ENCODE results near the gene DEDD2. TPM values are rescaled to one million over a fixed set of nuclear protein-coding genes. Genes with fewer than 3 reads are reported as not detected.

The DEDD2 gene
- total RNA-seq, 2 experiments from 2014 or later, result 21.7 to 22.5 TPM

DNA sequence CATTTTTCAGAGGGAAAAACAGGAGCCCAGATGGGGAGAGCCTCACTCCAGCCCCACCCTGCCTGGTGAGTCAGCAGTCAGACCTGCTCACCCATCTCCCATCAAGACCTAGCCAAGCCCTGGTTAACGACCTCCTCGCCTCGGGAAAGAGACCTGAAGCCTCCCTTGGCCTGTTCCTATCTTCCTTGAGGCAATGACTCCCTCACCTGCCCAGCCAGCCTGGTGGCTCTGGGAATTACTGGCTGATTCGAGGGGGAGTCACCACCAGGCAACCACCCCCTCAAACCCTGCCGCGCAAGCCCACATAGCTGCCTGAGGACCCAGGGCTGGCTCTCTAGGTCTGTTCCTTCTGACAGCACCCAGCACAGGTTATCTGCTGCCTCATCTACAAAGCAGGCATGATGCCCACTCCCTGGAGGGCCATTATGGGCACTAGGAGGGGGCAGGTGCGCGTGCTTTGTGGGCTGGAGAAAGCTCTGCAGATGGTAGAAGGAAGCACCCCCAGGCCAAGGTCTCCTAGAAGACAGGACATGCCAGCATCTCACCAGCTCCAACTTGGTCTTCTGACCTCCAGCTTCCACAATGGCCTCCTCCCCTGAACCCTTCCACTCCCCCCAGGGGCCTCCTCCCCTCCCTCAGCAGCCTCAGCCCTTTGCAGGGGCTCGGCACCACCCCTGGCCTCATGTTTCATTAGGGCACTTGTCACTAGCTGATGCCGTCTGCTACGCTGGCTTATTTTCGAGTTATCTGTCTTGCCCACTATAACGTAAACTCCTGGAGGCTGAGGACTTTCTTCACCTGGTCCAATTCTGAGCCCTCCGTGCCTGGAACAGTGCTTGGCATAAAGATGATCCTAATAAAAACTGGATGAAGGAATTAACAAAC lies 10.4 kb downstream of the DEDD2 start:
- Mint-ChIP-seq H3K9me3 (no peaks in the 10 kb centered on the region), H3K4me3 (no peak overlapping the region), H3K27me3 (no peaks in the 10 kb centered on the region), H3K36me3 (ENCODE audit: low read depth) (peaks cover 44% of the 10 kb centered on the region), H3K4me1 (ENCODE audit: low read depth) (peaks cover 53% of the 10 kb centered on the region), H3K27ac (peak overlapping the region; percentile 71)
- intact Hi-C loops (cut with micrococcal nuclease), result no loop called here
- ChIA-PET POLR2A (interaction anchor here (1.0 kb wide), 1 partner anchor 8 kb away, joined by 4 read pairs; no protein-coding TSS in a partner anchor), CTCF (interaction anchor here (1.7 kb wide), 1 partner anchor 98 kb away, joined by 4 read pairs; no protein-coding TSS in a partner anchor)
- ATAC-seq (no peak), DNase-seq (no peak)
- TF ChIP-seq, protein P1, sequence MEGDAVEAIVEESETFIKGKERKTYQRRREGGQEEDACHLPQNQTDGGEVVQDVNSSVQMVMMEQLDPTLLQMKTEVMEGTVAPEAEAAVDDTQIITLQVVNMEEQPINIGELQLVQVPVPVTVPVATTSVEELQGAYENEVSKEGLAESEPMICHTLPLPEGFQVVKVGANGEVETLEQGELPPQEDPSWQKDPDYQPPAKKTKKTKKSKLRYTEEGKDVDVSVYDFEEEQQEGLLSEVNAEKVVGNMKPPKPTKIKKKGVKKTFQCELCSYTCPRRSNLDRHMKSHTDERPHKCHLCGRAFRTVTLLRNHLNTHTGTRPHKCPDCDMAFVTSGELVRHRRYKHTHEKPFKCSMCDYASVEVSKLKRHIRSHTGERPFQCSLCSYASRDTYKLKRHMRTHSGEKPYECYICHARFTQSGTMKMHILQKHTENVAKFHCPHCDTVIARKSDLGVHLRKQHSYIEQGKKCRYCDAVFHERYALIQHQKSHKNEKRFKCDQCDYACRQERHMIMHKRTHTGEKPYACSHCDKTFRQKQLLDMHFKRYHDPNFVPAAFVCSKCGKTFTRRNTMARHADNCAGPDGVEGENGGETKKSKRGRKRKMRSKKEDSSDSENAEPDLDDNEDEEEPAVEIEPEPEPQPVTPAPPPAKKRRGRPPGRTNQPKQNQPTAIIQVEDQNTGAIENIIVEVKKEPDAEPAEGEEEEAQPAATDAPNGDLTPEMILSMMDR (IDR thresholded peaks at IDR 0.05), result no peak

DNA sequence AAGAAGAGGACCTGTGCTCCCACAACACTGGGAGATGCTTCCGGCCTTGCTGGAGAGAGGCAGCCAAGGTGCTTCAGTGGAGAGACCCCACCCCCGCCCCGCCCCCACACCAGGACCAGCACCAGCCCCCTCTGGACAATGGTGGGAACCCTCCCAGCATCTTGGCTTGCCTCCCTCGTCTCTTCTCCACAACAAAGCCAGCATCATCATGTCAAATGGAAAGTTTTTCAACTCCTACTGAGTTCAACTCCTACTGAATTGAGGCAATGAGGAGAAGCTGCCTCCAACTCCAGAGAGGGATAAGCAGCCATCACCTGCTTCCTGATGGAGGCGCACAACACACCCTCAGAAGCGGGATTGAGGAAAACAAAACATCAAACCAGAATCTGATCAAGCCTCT lies 12.8 kb downstream of the DEDD2 start:
- CTCF ChIA-PET, result no interaction called here
- intact Hi-C loops (cut with micrococcal nuclease), result no loop called here
- H3K4me3 Mint-ChIP-seq, result no peak overlapping the region
- peaks cover 74% of the 10 kb centered on the region for H3K4me1 Mint-ChIP-seq (ENCODE audit: low read depth)
- H3K9me3 Mint-ChIP-seq, result no peaks in the 10 kb centered on the region
- H3K27ac Mint-ChIP-seq, result peak overlapping the region; percentile 56
- H3K27me3 Mint-ChIP-seq, result no peaks in the 10 kb centered on the region
- no peak for ATAC-seq
- H3K36me3 Mint-ChIP-seq (ENCODE audit: low read depth), result peaks cover 57% of the 10 kb centered on the region
- no peak for DNase-seq
- POLR2A ChIA-PET, result no interaction called here
- TF ChIP-seq, protein P1 (IDR thresholded peaks at IDR 0.05), result no peak

DNA sequence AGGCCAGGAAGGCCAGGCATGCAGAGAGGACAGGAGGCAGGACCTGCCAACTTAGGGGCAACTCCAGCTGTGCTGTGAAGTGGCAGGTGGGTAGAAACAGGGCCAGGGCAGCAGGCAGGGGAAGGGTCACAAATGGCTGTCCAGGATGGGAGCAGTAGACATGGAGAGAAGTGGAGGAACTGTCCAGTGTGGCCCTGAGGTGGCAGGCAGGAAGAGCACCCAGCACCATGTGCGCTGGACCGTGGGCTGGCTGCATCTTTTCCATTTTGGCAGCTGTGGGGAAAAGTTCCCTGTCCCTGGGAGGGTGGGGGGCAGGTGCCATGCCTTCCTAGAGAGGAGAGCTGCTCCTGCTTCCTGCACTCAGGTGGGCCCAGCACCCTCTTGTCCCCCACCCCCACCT lies 13.8 kb downstream of the DEDD2 start:
- ChIA-PET CTCF (no interaction called here), POLR2A (no interaction called here)
- intact Hi-C loops (cut with micrococcal nuclease), result no loop called here
- H3K4me1 Mint-ChIP-seq (ENCODE audit: low read depth), result peaks cover 83% of the 10 kb centered on the region
- ATAC-seq (no peak), DNase-seq (no peak)
- H3K27ac Mint-ChIP-seq, result peak overlapping the region; percentile 95
- H3K36me3 Mint-ChIP-seq (ENCODE audit: low read depth), result peaks cover 59% of the 10 kb centered on the region
- H3K4me3 Mint-ChIP-seq, result no peak overlapping the region
- TF ChIP-seq, protein P1 (IDR thresholded peaks at IDR 0.05), result no peak
- H3K27me3 Mint-ChIP-seq, result no peaks in the 10 kb centered on the region
- H3K9me3 Mint-ChIP-seq, result no peaks in the 10 kb centered on the region

DNA sequence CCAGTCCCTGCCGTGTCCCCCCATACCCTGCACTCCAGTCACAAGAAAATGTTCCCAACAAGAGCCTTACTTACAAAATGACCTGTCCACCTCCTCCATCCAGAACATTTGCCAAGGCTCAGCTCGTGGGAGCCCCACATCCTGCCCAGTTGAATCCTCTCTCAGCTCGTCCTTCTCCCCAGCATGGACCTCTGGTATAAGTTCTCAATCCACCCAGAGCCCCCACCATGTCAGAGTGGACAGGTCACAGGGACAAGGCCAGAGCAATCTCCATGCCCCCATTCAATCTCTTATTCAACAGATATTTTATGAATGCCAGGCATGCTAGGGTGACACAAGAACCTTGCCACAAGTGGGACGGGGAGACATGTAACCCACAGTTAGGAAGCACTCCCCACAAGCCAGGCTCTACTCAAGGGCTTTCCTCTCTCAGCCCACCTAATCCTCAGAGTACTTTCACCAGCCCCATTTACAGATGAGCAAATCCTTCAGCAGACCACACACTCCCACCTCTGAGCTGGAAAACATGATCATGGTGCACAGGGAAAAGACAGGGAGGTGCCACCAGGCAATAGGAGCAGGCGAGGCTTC lies 15.1 kb downstream of the DEDD2 start:
- intact Hi-C loops (cut with micrococcal nuclease), result no loop called here
- Mint-ChIP-seq H3K9me3 (no peaks in the 10 kb centered on the region), H3K27me3 (no peaks in the 10 kb centered on the region), H3K27ac (peak overlapping the region; percentile 95), H3K36me3 (ENCODE audit: low read depth) (peaks cover 62% of the 10 kb centered on the region), H3K4me3 (peak overlapping the region; percentile 57), H3K4me1 (ENCODE audit: low read depth) (peaks cover 79% of the 10 kb centered on the region)
- CTCF ChIA-PET, result interaction anchor here (0.6 to 5.5 kb wide), 5 partner anchors 17 to 77 kb away, joined by 3 to 41 read pairs (median 3); partner anchors contain the start of gene POU2F2
- TF ChIP-seq, protein P1 (IDR thresholded peaks at IDR 0.05), result no peak
- no peak for ATAC-seq
- no peak for DNase-seq
- POLR2A ChIA-PET, result interaction anchor here (1.1 to 3.4 kb wide), 3 partner anchors 14 to 41 kb away, joined by 3 to 10 read pairs (median 8); partner anchors contain the start of gene DEDD2

Data from activated CD8-positive, alpha-beta T cell treated with anti-CD3 and anti-CD28 coated beads for 36 hours (primary cell).